Sigmoid colon (tissue), 4 donors: Measurements from ENCODE around the gene CD164L2.

Source experiments
- EP300 ChIP-seq, 4 donors: sonication (generic); formaldehyde crosslinking; IDR thresholded peaks; one replicate each; pipeline ENCODE4 v1.6.1; 2017; ENCODE audit warnings: antibody characterized with exemption in 4 of 4
- POLR2A ChIP-seq, 2 donors: fragments of 450-650 bp; IDR thresholded peaks; one replicate each; pipeline ENCODE4 v1.6.1; 2016; ENCODE audit warnings: antibody characterized with exemption in 2 of 2, mild to moderate bottlenecking in 2 of 2, moderate library complexity in 2 of 2
- POLR2AphosphoS5 ChIP-seq, 4 donors: sonication (generic); formaldehyde crosslinking; IDR thresholded peaks; one replicate each; pipeline ENCODE4 v1.6.1; 2017; ENCODE audit warnings: antibody characterized with exemption in 4 of 4
- TF ChIP-seq, protein P1 (sequence below), 4 experiments: fragments of 450-650 bp in 3 of 4; fragments of 200-600 bp in 1 of 4; IDR thresholded peaks; one replicate each; pipeline ENCODE4 v1.5.1; 2016 to 2019; ENCODE audit warnings: antibody characterized with exemption in 4 of 4, mild to moderate bottlenecking in 3 of 4, moderate library complexity in 2 of 4

DNA sequence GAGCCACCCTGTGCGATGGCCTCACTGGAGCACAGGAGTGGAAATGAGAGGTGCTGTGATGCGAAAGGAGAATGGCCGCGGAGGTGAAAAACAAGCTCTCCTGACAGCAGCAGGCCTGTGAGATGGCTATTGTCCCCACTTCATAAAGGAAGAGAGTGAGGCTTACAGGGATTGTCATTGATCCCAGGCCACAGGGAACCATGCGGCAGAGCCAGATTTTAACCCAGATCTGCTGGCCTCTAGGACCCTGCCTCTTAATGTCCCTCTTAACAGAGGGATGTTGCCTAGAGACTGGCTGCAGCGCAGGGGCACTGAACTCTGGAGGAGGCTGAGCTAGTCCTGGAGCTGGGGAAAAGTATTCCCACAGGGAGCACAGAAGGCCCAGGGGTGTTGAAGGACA, 44.4 kb downstream of the CD164L2 start:
- TF ChIP-seq POLR2A (IDR thresholded peaks at IDR 0.05) (no peak), EP300 (IDR thresholded peaks at IDR 0.05) (no peak), POLR2AphosphoS5 (IDR thresholded peaks at IDR 0.05) (no peak)
- TF ChIP-seq, protein P1, sequence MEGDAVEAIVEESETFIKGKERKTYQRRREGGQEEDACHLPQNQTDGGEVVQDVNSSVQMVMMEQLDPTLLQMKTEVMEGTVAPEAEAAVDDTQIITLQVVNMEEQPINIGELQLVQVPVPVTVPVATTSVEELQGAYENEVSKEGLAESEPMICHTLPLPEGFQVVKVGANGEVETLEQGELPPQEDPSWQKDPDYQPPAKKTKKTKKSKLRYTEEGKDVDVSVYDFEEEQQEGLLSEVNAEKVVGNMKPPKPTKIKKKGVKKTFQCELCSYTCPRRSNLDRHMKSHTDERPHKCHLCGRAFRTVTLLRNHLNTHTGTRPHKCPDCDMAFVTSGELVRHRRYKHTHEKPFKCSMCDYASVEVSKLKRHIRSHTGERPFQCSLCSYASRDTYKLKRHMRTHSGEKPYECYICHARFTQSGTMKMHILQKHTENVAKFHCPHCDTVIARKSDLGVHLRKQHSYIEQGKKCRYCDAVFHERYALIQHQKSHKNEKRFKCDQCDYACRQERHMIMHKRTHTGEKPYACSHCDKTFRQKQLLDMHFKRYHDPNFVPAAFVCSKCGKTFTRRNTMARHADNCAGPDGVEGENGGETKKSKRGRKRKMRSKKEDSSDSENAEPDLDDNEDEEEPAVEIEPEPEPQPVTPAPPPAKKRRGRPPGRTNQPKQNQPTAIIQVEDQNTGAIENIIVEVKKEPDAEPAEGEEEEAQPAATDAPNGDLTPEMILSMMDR (IDR thresholded peaks at IDR 0.05), result no peak
